ENCODE measurements around the gene KLHL5.

GRCh38 chr4:39048311-39048710 lies 13.7 kb upstream of the KLHL5 start:
- TF ChIP-seq EZH2 (IDR thresholded peaks at IDR 0.05; ENCODE audit: insufficient read depth, poor library complexity, severe bottlenecking) (no peak), EZH2phosphoT487 (IDR thresholded peaks at IDR 0.05; ENCODE audit: insufficient read depth, low read depth) (no peak)
